KG1 (cell line): ENCODE measurements around the gene NUP210.

Source experiments
- DNase-seq: peaks from one replicate; lab custom pipeline; 2025; lab: John Stamatoyannopoulos, UW

The NUP210 gene

GRCh38 chr3:13348661-13349396 lies 71.3 kb downstream of the NUP210 start:
- DNase-seq = no peak

- DNase-seq = no peak
Measured at GRCh38 chr3:13348100-13348499, 72.0 kb downstream of the NUP210 start.

- no peak for DNase-seq
Measured at GRCh38 chr3:13347390-13347950, 72.7 kb downstream of the NUP210 start.

GRCh38 chr3:13346481-13347389 lies 73.4 kb downstream of the NUP210 start:
- no peak for DNase-seq

- DNase-seq = no peak
Measured at GRCh38 chr3:13345772-13346171, 74.3 kb downstream of the NUP210 start.

- DNase-seq = no peak
Measured at GRCh38 chr3:13345284-13345683, 74.8 kb downstream of the NUP210 start.

GRCh38 chr3:13344663-13345062 lies 75.5 kb downstream of the NUP210 start:
- DNase-seq = no peak

- no peak for DNase-seq
Measured at GRCh38 chr3:13343601-13344000, 76.5 kb downstream of the NUP210 start.

GRCh38 chr3:13341229-13341905 lies 78.8 kb downstream of the NUP210 start:
- no peak for DNase-seq

GRCh38 chr3:13339833-13340232 lies 80.3 kb downstream of the NUP210 start:
- no peak for DNase-seq

GRCh38 chr3:13338996-13339395 lies 81.1 kb downstream of the NUP210 start:
- no peak for DNase-seq

GRCh38 chr3:13338231-13338630 lies 81.9 kb downstream of the NUP210 start:
- DNase-seq = no peak

GRCh38 chr3:13336592-13336991 lies 83.5 kb downstream of the NUP210 start:
- no peak for DNase-seq

GRCh38 chr3:13335503-13335902 lies 84.6 kb downstream of the NUP210 start:
- DNase-seq = no peak

GRCh38 chr3:13335059-13335458 lies 85.1 kb downstream of the NUP210 start:
- DNase-seq = no peak

- no peak for DNase-seq
Measured at GRCh38 chr3:13333236-13333897, 86.8 kb downstream of the NUP210 start.

- DNase-seq = no peak
Measured at GRCh38 chr3:13332740-13333139, 87.4 kb downstream of the NUP210 start.

GRCh38 chr3:13332158-13332557 lies 88.0 kb downstream of the NUP210 start:
- no peak for DNase-seq

- no peak for DNase-seq
Measured at GRCh38 chr3:13329746-13330145, 90.4 kb downstream of the NUP210 start.

- no peak for DNase-seq
Measured at GRCh38 chr3:13325892-13326443, 94.2 kb downstream of the NUP210 start.

GRCh38 chr3:13324835-13325501 lies 95.2 kb downstream of the NUP210 start:
- no peak for DNase-seq
